H1 (cell line): Measurements from ENCODE around the gene ASPG.

ENCODE experiments used
- POLR2A ChIP-seq, 2 experiments: IDR thresholded peaks; 1 replicate in 1 of 2; 2 replicates in 1 of 2; pipeline ENCODE4 v1.6.1; 2011; ENCODE audit warnings: low read depth in 2 of 2, low read length in 2 of 2, mild to moderate bottlenecking in 2 of 2; ENCODE audit errors: control extremely low read depth in 1 of 2
- RFX5 ChIP-seq: IDR thresholded peaks from 2 replicates; pipeline ENCODE4 v1.6.1; 2011; ENCODE audit warnings: low read depth, low read length, improper control_type of control experiment, borderline replicate concordance
- TAF1 ChIP-seq: IDR thresholded peaks from 2 replicates; pipeline ENCODE4 v1.6.1; 2011; ENCODE audit warnings: mild to moderate bottlenecking, low read depth, low read length
- TF ChIP-seq, protein P1 (sequence below), 3 experiments: IDR thresholded peaks; 1 replicate in 2 of 3; 2 replicates in 1 of 3; pipeline versions ENCODE4 v1.5.1 to v1.6.1; 2011; ENCODE audit warnings: low read length in 3 of 3, mild to moderate bottlenecking in 3 of 3, inconsistent platforms in 2 of 3, low read depth in 1 of 3, moderate library complexity in 1 of 3; ENCODE audit not compliant: insufficient read depth in 1 of 3; ENCODE audit errors: control extremely low read depth in 1 of 3

DNA sequence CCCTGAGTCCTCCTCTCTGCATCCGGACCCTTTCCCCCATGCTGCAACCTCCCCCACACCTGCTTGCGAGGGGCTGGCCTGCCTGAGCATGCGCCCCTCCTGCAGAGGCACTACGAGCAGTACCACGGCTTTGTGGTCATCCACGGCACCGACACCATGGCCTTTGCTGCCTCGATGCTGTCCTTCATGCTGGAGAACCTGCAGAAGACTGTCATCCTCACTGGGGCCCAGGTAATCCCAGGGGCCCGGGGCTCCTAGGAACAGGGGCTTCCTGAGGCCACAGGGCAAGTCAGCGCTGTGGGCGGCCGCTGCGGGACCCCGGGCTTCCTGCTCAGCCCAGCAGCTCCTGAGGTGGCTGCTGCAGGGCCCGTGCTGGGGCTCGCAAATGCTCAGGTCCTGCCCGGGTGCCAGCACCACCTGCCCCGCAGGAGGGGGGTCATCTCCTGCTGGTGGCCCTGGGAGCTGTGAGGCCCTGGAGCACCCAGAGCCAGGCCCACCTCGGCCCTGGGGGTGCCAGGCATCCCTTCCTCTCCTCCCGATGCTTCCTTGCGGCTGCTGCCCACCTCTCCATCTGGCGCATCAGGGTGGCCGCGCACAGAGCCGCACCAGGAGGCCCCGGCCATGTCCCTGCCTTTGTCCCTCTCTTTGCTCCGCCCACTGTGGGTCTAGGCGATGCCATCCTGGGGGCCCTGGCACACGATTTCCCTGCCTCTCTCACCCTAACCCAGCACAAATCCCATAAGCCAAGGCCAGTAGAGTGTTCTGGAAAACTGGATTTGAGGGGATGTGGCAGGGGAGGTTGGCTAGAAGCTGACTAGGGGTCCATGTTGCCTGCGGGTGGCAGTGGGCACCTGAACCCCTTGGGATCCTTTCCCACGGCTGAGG is 10.2 kb downstream of the ASPG start:
- TF ChIP-seq, protein P1, sequence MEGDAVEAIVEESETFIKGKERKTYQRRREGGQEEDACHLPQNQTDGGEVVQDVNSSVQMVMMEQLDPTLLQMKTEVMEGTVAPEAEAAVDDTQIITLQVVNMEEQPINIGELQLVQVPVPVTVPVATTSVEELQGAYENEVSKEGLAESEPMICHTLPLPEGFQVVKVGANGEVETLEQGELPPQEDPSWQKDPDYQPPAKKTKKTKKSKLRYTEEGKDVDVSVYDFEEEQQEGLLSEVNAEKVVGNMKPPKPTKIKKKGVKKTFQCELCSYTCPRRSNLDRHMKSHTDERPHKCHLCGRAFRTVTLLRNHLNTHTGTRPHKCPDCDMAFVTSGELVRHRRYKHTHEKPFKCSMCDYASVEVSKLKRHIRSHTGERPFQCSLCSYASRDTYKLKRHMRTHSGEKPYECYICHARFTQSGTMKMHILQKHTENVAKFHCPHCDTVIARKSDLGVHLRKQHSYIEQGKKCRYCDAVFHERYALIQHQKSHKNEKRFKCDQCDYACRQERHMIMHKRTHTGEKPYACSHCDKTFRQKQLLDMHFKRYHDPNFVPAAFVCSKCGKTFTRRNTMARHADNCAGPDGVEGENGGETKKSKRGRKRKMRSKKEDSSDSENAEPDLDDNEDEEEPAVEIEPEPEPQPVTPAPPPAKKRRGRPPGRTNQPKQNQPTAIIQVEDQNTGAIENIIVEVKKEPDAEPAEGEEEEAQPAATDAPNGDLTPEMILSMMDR (IDR thresholded peaks at IDR 0.05; ENCODE audit: control extremely low read depth in 1 of 3, insufficient read depth in 1 of 3, low read depth in 1 of 3, low read length in 3 of 3), result no peak
- TF ChIP-seq RFX5, result no peak
- no peak for TF ChIP-seq POLR2A (IDR thresholded peaks at IDR 0.05; ENCODE audit: control extremely low read depth in 1 of 2, low read depth in 2 of 2, low read length in 2 of 2)
- TF ChIP-seq TAF1, result no peak
